GM21367 (cell line): ENCODE measurements around the gene CD300LB.
"Not testable (repeated sequence)": the region's sequence is repeated elsewhere in the genome, so short reads cannot be mapped to it uniquely, and the experiment has no call there.

Experiments
- ATAC-seq: cut with Tn5 transposase; IDR thresholded peaks from one replicate; pipeline ENCODE4 v1.9.1; 2021; ENCODE audit not compliant: unreplicated experiment

The CD300LB gene

DNA sequence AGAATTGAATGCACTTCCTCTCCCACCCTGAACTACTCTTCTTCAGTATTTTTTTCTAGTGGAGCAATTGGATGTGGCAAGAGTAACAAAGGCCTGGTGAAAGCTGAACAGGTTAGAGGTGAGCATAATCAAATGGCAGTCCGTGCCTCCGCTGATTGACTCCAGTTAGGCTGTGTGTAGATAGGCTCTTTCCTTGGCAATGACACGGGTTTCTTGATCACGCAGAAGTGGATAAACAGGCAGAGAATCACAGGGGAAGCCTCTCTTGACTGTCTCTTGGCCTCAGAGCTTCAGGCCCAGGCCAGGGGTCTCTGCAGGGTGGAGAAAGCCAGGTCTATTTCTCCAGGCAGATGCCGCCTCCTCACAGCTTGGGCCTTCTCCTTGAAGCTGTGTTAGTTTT, 4.2 kb downstream of the CD300LB start:
- ATAC-seq = no peak

DNA sequence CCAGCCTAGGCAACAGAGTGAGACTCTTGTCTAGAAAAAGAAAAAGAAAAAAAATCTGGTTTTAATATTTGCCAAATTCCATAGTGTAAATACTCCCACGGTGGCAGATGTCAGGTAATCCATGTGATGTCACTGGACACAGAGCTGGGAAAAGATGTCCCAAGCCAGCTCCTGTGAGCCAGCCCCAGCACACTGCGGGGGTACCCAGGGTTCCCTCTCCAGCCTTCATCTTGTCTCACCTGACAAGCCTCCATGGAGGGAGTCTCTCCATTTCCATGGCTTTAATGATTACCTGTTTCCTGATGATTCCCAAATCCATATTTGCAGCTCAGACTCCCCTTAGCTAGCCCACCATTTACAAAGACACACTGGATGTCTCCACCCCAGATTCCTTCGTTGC, 4.6 kb downstream of the CD300LB start:
- ATAC-seq = no peak

- ATAC-seq = no peak
These were observed 5.4 kb downstream of the CD300LB start for GRCh38 chr17:74525781-74526288.

GRCh38 chr17:74525465-74525725, 5.9 kb downstream of the CD300LB start:
- ATAC-seq = no peak

DNA sequence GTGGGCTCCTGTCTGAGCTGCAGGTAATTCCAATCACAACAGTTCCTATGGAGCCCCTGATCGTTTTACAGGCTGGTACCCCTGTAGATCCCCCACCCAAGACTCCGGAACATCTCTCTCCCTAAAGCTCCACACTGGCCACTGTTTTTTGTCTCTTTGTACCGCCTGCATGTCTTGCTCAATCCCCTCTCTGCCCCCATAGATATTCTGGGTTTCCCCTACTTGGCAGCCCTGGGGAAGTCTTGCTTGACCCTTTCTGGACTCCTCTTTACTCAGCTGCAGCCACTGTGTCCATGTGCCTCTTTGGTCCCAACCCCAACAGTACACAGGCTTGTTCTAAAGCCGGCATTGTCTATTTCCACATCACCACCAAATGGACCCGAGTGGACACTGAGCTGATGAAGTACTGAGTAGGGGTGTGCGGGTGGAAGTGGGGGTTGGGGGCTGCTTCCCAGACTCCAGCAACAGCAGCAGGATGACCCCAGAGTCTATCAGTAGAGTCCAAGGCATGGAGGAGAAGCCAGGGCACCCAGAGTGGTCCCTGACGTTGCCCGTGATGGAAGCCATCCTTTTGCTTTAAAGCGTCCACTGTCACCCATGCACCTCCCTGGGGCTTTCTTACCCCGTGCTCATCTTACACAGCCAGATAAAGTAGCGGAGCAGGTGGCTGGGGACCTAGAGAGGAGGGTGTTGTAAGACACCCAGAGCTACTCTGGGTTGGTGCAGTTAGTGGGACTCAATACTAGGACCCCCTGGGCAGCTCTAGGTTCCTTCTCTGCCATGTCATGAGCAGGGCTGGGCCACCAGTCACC, 6.4 kb downstream of the CD300LB start:
- no peak for ATAC-seq

- no peak for ATAC-seq
These were observed 8.0 kb downstream of the CD300LB start for GRCh38 chr17:74523308-74523707.

- no peak for ATAC-seq
These were observed 8.7 kb downstream of the CD300LB start for GRCh38 chr17:74522381-74523105.

DNA sequence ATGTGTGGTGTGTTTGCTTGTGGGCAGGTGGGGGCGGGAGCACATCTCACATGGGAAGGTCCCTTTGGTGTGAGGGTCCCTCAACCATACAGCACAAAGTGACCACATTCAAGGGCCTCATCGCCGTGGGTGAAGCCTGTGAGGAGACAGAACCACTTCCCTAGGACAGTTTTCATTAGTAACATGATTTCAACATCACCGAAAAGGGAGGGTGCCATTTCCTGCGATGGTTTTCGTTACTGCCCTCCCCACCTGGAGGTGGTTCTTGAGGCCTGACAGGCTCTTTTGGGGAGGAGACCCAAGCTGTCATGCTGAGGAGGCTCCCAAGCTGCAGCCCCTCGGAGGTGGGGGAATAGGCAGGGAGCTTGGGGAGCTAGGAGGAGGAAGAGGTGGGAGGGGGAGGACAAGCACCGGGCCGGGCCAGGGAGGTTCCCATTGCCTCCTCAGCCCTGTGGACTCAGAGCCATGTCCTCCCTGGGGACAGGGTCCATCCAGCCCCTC, 9.5 kb downstream of the CD300LB start:
- ATAC-seq = no peak

DNA sequence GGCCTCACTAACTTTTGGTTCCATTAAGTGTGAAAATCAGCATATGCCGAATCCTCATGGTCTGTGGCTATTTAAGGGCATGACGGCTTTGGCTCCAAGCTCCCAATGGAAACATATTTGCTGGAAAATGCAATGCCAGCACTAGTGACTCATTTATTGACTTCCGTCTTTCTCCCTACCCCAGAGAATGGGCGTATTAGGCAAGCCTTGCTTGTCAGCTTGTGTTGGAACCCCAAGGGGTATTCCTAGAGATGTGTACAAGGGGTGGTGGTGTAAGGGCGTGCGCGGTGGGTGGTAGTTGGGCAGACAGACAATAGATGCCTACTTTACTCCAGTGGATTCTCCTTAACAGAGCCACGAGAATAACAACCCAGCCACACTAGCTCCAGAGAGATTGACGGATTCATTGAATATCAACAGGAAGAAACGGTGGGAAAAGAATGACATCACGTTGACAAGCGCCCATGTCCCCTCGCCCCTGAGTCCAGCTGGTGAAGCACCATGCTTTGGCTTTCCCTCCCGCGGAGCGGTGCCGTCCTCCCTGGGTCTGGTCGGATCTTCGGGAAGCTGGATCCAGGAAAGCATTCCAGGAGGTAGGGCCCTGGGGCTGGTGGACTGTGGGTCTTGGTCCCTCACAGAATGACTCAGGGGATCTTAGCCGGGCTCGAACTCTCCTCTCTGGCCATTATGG, 10.3 kb downstream of the CD300LB start:
- no peak for ATAC-seq

DNA sequence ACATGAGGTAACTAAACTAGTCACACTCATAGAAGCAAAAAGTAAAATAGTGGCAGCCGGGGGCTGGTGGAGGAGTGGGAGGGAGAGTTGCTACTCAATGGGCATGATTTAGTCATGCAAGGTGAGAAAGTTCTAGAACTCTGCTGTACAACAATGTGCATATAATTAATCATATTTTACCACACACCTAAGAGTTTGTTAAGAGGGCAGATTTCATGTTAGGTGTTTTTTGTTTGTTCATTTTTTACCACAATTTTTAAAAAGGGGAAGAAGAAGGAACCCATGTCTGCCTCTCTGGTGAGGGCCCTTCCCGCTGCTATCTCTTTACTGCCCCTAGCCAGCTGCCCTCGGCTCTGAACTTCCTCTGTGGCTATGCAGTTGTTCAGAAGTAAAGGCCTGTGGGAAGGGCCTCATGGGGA, 11.2 kb downstream of the CD300LB start:
- ATAC-seq = no peak

DNA sequence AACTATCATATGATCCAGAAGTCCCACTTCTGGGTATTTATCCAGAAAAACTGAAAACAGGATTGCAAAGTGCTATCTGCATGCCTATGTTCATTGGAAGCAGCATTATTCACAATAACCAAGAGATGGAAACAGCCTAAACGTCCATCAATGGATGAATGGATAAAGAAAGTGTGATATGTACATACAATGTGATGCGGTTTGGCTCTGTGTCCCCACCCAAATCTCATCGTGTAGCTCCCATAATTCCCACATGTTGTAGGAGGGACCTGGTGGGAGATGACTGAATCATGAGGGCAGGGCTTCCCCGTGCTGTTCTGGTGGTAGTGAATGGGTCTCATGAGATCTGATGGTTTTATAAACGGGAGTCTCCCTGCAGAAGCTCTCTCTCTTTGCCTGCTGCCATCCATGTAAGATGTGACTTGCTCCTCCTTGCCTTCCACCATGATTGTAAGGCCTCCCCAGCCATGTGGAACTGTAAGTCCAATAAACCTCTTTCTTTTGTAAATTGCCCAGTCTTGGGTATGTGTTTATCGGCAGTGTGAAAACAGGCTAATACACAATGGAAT, 12.8 kb downstream of the CD300LB start:
- not testable (repeated sequence) for ATAC-seq

- ATAC-seq = no peak
These were observed 14.5 kb downstream of the CD300LB start for GRCh38 chr17:74516561-74517328.

- no peak for ATAC-seq
These were observed 15.3 kb downstream of the CD300LB start for GRCh38 chr17:74515941-74516340.

DNA sequence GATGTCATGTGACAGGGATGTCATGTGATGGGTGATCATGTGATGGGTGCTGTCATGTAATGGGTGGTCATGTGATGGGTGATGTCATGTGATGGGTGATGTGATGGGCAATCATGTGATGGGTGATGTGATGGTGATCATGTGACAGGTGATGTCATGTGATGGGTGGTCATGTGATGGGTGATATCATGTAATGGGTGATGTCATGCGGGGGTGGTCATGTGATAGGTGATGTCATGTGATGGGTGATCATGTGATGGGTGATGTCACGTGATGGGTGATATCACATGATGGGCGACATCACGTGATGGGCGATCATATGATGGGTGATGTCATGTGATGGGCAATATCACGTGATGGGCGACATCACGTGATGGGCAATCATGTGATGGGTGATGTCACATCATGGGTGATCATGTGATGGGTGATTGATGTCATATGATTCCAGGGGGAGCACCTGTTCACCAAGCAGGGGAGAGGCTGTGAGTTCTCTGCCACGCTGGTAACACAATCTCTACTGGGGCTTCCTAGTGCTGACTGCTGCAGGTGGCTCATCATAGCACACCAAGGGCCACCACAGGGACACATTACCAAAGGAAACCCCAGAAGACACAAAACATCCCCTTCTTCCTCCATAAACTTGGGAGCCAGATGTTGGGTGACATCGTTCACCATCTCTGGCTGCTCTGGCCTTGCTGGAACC, 16.5 kb downstream of the CD300LB start:
- ATAC-seq = no peak

DNA sequence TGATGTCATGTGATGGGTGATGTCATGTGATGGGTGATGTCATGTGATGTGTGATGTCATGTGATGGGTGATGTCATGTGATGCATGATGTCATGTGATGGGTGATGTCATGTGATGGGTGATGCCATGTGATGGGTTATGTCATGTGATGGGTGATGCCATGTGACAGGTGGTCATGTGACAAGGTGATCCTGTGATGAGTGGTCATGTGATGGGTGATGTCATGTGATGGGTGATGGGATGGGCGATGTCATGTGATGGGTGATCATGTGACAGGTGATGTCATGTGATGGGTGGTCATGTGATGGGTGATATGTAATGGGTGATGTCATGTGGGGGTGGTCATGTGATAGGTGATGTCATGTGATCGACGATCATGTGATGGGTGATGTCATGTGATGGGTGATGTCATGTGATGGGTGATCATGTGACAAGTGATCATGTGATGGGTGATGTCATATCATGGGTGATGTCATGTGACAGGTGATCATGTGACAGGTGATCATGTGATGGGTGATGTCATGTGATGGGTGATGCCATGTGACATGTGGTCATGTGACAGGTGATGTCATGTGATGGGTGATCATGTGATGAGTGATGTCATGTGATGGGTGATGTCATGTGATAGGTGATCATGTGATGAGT, 17.2 kb downstream of the CD300LB start:
- ATAC-seq = no peak

- ATAC-seq = peak; percentile 63
These were observed 18.6 kb downstream of the CD300LB start for GRCh38 chr17:74512624-74513091.

GRCh38 chr17:74512036-74512435, 19.2 kb downstream of the CD300LB start:
- no peak for ATAC-seq

DNA sequence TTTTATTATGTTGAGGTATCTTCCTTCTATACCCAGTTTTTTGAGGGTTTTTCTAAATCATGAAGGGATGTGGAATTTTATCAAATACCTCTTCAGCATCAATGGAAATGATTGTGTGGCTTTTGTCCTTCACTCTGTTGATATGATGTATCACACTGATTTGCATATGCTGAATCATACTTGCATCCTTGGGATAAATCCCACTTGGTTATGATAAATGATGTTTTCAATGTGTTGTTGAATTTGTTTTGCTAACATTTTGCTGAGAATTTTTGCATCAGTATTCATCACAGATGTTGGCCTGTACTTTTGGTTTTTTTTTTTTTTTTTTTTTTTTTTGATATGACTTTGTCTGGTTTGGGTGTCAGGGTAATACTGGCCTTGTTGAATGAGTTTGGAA, 23.1 kb downstream of the CD300LB start:
- ATAC-seq = no peak

DNA sequence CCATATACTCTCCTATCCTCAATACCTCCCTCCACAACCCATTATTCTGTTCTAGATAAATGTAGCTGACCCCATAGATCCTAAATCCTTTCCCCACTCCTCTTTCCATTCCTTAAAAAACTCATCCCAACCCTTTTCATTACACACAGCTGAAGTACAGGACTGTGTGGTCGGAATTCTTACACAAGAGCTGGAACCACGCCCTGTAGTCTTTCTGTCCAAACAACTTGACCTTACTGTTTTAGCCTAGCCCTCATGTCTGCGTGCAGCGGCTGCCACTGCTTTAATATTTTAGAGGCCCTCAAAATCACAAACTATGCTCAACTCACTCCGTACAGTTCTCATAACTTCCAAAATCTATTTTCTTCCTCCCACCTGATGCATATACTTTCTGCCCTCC, 27.3 kb downstream of the CD300LB start:
- not testable (repeated sequence) for ATAC-seq
